Endometrial microvascular endothelial cells (primary cell): Measurements from ENCODE around the gene ADGRE3. TPM values are rescaled to one million over a fixed set of nuclear protein-coding genes. Genes with fewer than 3 reads are reported as not detected.

Source experiments
- in situ Hi-C: cut with HindIII; loops from 2 replicates; pipeline ENCODE4 v1.10.0; 2017; ENCODE audit warnings: low sequenced_read_pairs, low pct_unique_long_range_greater_than_20kb; ENCODE audit errors: inconsistent ontology term
- total RNA-seq: library from RNA; depleted of rRNA; stranded (reverse); fragments of >200 nt; gene quantifications from one replicate; pipeline ENCODE4 v1.2.3, GENCODE V29; 2015; ENCODE audit errors: inconsistent ontology term

Gene ADGRE3
- total RNA-seq, 1 donor from 2014 or later, result not detected

DNA sequence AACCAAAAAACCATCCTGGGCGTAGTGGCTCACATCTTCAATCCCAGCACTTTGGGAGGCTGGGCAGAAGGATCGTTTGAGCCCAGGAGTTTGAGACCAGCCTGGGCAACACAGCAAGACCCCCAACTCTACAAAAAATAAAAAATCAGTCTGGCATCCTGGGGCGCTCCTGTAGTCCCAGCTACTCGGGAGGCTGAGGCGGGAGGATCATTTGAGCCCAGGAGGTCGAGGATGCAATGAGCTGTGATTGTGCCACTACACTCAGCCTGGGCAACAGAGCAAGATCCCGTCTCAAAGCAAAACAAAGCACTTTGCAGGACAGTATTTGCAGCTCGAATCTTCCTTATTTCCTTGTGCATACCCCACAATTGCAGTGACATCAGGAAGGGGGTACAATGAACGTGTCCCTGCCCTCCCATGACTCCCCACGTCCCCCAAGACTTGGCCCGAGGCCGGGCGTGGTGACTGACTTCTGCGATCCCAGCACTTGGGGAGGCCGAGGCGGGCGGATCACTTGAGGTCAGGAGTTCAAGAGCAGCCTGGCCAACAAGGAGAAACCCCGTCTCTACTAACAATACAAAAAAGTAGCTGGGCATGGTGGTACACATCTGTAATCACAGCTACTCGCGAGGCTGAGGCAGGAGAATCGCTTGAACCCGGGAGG is 103.6 kb downstream of the ADGRE3 start:
- in situ Hi-C loops, result no loop called here

Other genes with a start within 250 kb of the ADGRE3 start
- 237 TPM for gene PKN1, start 241.5 kb downstream of the ADGRE3 start, total RNA-seq
- gene PTGER1, start 199.5 kb downstream of the ADGRE3 start, total RNA-seq, result not detected
- gene GIPC1, start 178.7 kb downstream of the ADGRE3 start, total RNA-seq, result 152 TPM
- 65.7 TPM for gene DNAJB1, start 156.4 kb downstream of the ADGRE3 start, total RNA-seq
- 61.4 TPM for gene TECR, start 145.2 kb downstream of the ADGRE3 start, total RNA-seq
- gene NDUFB7, start 102.8 kb downstream of the ADGRE3 start, total RNA-seq, result 402 TPM
- not detected for gene CLEC17A, start 91.8 kb downstream of the ADGRE3 start, total RNA-seq
- gene ZNF333, start 15.2 kb upstream of the ADGRE3 start, total RNA-seq, result 3.0 TPM
- not detected for gene ADGRE2, start 103.7 kb upstream of the ADGRE3 start, total RNA-seq
- not detected for gene OR7A5, start 160.3 kb upstream of the ADGRE3 start, total RNA-seq
- not detected for gene OR7C1, start 160.3 kb upstream of the ADGRE3 start, total RNA-seq
- not detected for gene OR7A10, start 174.1 kb upstream of the ADGRE3 start, total RNA-seq
- gene OR7A17, start 211.3 kb upstream of the ADGRE3 start, total RNA-seq, result not detected